ENCODE measurements around the gene DUSP3. TPM values are rescaled to one million over a fixed set of nuclear protein-coding genes. Genes with fewer than 3 reads are reported as not detected.

Gene DUSP3
- total RNA-seq, 1 donor from 2014 or later: 54.6 TPM

- DNase-seq: no peak
- H3K4me1 Mint-ChIP-seq (ENCODE audit: low read depth, unreplicated experiment): peaks cover 10% of the 10 kb centered on the region
- no peak overlapping the region for H3K27ac Mint-ChIP-seq (ENCODE audit: unreplicated experiment)
- H3K4me3 Mint-ChIP-seq (ENCODE audit: unreplicated experiment): no peak overlapping the region
- H3K9me3 Mint-ChIP-seq (ENCODE audit: unreplicated experiment): peaks cover 2% of the 10 kb centered on the region
- TF ChIP-seq CTCF (IDR thresholded peaks at IDR 0.05; ENCODE audit: partially characterized antibody, unreplicated experiment): no peak
- no peaks in the 10 kb centered on the region for H3K36me3 Mint-ChIP-seq (ENCODE audit: unreplicated experiment)
- H3K27me3 Mint-ChIP-seq (ENCODE audit: unreplicated experiment): peaks cover 2% of the 10 kb centered on the region
These were observed 56.5 kb downstream of the DUSP3 start for GRCh38 chr17:43722269-43722619.

- no peak overlapping the region for H3K27ac Mint-ChIP-seq (ENCODE audit: unreplicated experiment)
- H3K4me3 Mint-ChIP-seq (ENCODE audit: unreplicated experiment): peak overlapping the region; percentile 87
- no peak for DNase-seq
- peaks cover 2% of the 10 kb centered on the region for H3K27me3 Mint-ChIP-seq (ENCODE audit: unreplicated experiment)
- no peak for TF ChIP-seq CTCF (IDR thresholded peaks at IDR 0.05; ENCODE audit: partially characterized antibody, unreplicated experiment)
- peaks cover 10% of the 10 kb centered on the region for H3K4me1 Mint-ChIP-seq (ENCODE audit: low read depth, unreplicated experiment)
- H3K9me3 Mint-ChIP-seq (ENCODE audit: unreplicated experiment): peaks cover 2% of the 10 kb centered on the region
- no peaks in the 10 kb centered on the region for H3K36me3 Mint-ChIP-seq (ENCODE audit: unreplicated experiment)
These were observed 57.1 kb downstream of the DUSP3 start for GRCh38 chr17:43721537-43722268.

- TF ChIP-seq CTCF (IDR thresholded peaks at IDR 0.05; ENCODE audit: partially characterized antibody, unreplicated experiment): no peak
- Mint-ChIP-seq H3K27me3 (ENCODE audit: unreplicated experiment) (peaks cover 6% of the 10 kb centered on the region), H3K36me3 (ENCODE audit: unreplicated experiment) (no peaks in the 10 kb centered on the region), H3K4me1 (ENCODE audit: low read depth, unreplicated experiment) (peaks cover 10% of the 10 kb centered on the region), H3K27ac (ENCODE audit: unreplicated experiment) (peak overlapping the region; percentile 92), H3K4me3 (ENCODE audit: unreplicated experiment) (peak overlapping the region; percentile 78), H3K9me3 (ENCODE audit: unreplicated experiment) (peaks cover 2% of the 10 kb centered on the region)
- DNase-seq: peak; percentile 74
These were observed 58.3 kb downstream of the DUSP3 start for GRCh38 chr17:43720311-43721060.

GRCh38 chr17:43719578-43719977, 59.2 kb downstream of the DUSP3 start:
- Mint-ChIP-seq H3K36me3 (ENCODE audit: unreplicated experiment) (no peaks in the 10 kb centered on the region), H3K4me1 (ENCODE audit: low read depth, unreplicated experiment) (peaks cover 10% of the 10 kb centered on the region), H3K27ac (ENCODE audit: unreplicated experiment) (peak overlapping the region; percentile 92), H3K9me3 (ENCODE audit: unreplicated experiment) (peaks cover 2% of the 10 kb centered on the region), H3K4me3 (ENCODE audit: unreplicated experiment) (peak overlapping the region; percentile 78), H3K27me3 (ENCODE audit: unreplicated experiment) (peaks cover 6% of the 10 kb centered on the region)
- TF ChIP-seq CTCF (IDR thresholded peaks at IDR 0.05; ENCODE audit: partially characterized antibody, unreplicated experiment): no peak
- DNase-seq: no peak

GRCh38 chr17:43718544-43718943, 60.2 kb downstream of the DUSP3 start:
- Mint-ChIP-seq H3K4me3 (ENCODE audit: unreplicated experiment) (no peak overlapping the region), H3K27ac (ENCODE audit: unreplicated experiment) (no peak overlapping the region), H3K4me1 (ENCODE audit: low read depth, unreplicated experiment) (peaks cover 10% of the 10 kb centered on the region), H3K9me3 (ENCODE audit: unreplicated experiment) (peaks cover 4% of the 10 kb centered on the region), H3K27me3 (ENCODE audit: unreplicated experiment) (peaks cover 12% of the 10 kb centered on the region), H3K36me3 (ENCODE audit: unreplicated experiment) (no peaks in the 10 kb centered on the region)
- DNase-seq: no peak
- TF ChIP-seq CTCF (IDR thresholded peaks at IDR 0.05; ENCODE audit: partially characterized antibody, unreplicated experiment): no peak
